ENCODE data around the gene FOXP1. TPM values are rescaled to one million over a fixed set of nuclear protein-coding genes. Genes with fewer than 3 reads are reported as not detected.

Gene FOXP1
- total RNA-seq, 1 donor from 2014 or later = 27.3 TPM

DNA sequence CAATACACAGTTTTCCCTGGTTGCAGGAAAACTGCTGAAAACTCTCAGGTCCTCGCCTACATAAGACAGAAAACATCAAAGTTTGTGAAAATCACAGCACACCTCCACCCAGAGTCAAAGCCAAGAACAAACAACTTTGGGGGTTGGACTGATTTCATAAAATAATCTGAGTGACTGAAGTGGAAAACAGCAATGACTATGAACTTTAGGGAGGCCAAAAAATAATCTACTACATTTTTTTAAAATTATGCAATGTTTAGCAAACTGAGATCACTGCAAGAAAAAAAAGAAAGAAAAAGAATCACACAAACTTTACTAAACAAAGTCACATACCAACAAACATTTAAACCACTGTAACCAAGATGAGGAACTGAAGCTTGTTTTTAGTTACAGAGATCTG is 15.9 kb upstream of the FOXP1 start:
- peaks cover 2% of the 10 kb centered on the region for H3K36me3 Mint-ChIP-seq
- no peaks in the 10 kb centered on the region for H3K9me3 ChIP-seq (ENCODE audit: low read depth)
- H3K27me3 ChIP-seq = no peaks in the 10 kb centered on the region
- H3F3A ChIP-seq (ENCODE audit: low read depth) = no peaks in the 10 kb centered on the region
- no peaks in the 10 kb centered on the region for H3K4me1 ChIP-seq
- no peak overlapping the region for H3K4me3 ChIP-seq
- H3K4me3 Mint-ChIP-seq = no peak overlapping the region
- no peak overlapping the region for H3K9ac ChIP-seq
- H3K9me3 Mint-ChIP-seq = no peaks in the 10 kb centered on the region
- DNase-seq (ENCODE audit: low spot score) = no peak
- H3K4me1 Mint-ChIP-seq = peaks cover 5% of the 10 kb centered on the region
- H2AFZ ChIP-seq (replicated peaks) = no peak overlapping the region
- H3K79me2 ChIP-seq (ENCODE audit: low read depth) = no peaks in the 10 kb centered on the region
- H3K27me3 Mint-ChIP-seq (ENCODE audit: insufficient read depth, low read depth) = no peaks in the 10 kb centered on the region
- TF ChIP-seq EZH2phosphoT487 (IDR thresholded peaks at IDR 0.05) (no peak), CTCF (IDR thresholded peaks at IDR 0.05) (no peak), EZH2 (IDR thresholded peaks at IDR 0.05) (no peak)
- H3K4me2 ChIP-seq = no peak overlapping the region
- no peaks in the 10 kb centered on the region for H4K20me1 ChIP-seq (ENCODE audit: low read depth)
- no peaks in the 10 kb centered on the region for H3K36me3 ChIP-seq
- no peak overlapping the region for H3K27ac ChIP-seq
- no peak overlapping the region for H3K27ac Mint-ChIP-seq

- H3K27ac Mint-ChIP-seq = no peak overlapping the region
- no peaks in the 10 kb centered on the region for H4K20me1 ChIP-seq (ENCODE audit: low read depth)
- peaks cover 2% of the 10 kb centered on the region for H3K36me3 Mint-ChIP-seq
- H3K27me3 Mint-ChIP-seq (ENCODE audit: insufficient read depth, low read depth) = no peaks in the 10 kb centered on the region
- H3K79me2 ChIP-seq (ENCODE audit: low read depth) = no peaks in the 10 kb centered on the region
- H3K9ac ChIP-seq = no peak overlapping the region
- TF ChIP-seq CTCF (IDR thresholded peaks at IDR 0.05) (no peak), EZH2phosphoT487 (IDR thresholded peaks at IDR 0.05) (no peak), EZH2 (IDR thresholded peaks at IDR 0.05) (no peak)
- H3K9me3 Mint-ChIP-seq = no peaks in the 10 kb centered on the region
- H3K4me3 ChIP-seq = no peak overlapping the region
- H3K27ac ChIP-seq = no peak overlapping the region
- no peaks in the 10 kb centered on the region for H3K27me3 ChIP-seq
- no peak overlapping the region for H3K4me2 ChIP-seq
- H3K4me3 Mint-ChIP-seq = no peak overlapping the region
- DNase-seq (ENCODE audit: low spot score) = no peak
- no peaks in the 10 kb centered on the region for H3F3A ChIP-seq (ENCODE audit: low read depth)
- H3K4me1 Mint-ChIP-seq = peaks cover 5% of the 10 kb centered on the region
- H2AFZ ChIP-seq (replicated peaks) = no peak overlapping the region
- H3K36me3 ChIP-seq = no peaks in the 10 kb centered on the region
- no peaks in the 10 kb centered on the region for H3K4me1 ChIP-seq
- H3K9me3 ChIP-seq (ENCODE audit: low read depth) = no peaks in the 10 kb centered on the region
Measured at GRCh38 chr3:71598292-71598691, 14.8 kb upstream of the FOXP1 start.

GRCh38 chr3:71597286-71597685 is 13.8 kb upstream of the FOXP1 start:
- Histone ChIP-seq H2AFZ (replicated peaks) (no peak overlapping the region), H3K4me3 (no peak overlapping the region), H3K79me2 (ENCODE audit: low read depth) (no peaks in the 10 kb centered on the region), H3K9ac (no peak overlapping the region), H3K4me2 (no peak overlapping the region), H3K36me3 (no peaks in the 10 kb centered on the region), H4K20me1 (ENCODE audit: low read depth) (no peaks in the 10 kb centered on the region), H3F3A (ENCODE audit: low read depth) (no peaks in the 10 kb centered on the region), H3K4me1 (no peaks in the 10 kb centered on the region), H3K27ac (no peak overlapping the region), H3K27me3 (no peaks in the 10 kb centered on the region), H3K9me3 (ENCODE audit: low read depth) (no peaks in the 10 kb centered on the region)
- Mint-ChIP-seq H3K4me1 (peaks cover 4% of the 10 kb centered on the region), H3K27ac (no peak overlapping the region), H3K27me3 (ENCODE audit: insufficient read depth, low read depth) (peaks cover under 1% of the 10 kb centered on the region), H3K36me3 (peaks cover 2% of the 10 kb centered on the region), H3K9me3 (no peaks in the 10 kb centered on the region), H3K4me3 (no peak overlapping the region)
- no peak for TF ChIP-seq EZH2 (IDR thresholded peaks at IDR 0.05)
- TF ChIP-seq CTCF (IDR thresholded peaks at IDR 0.05) = no peak
- no peak for TF ChIP-seq EZH2phosphoT487 (IDR thresholded peaks at IDR 0.05)
- no peak for DNase-seq (ENCODE audit: low spot score)

Measured in neural progenitor cell (in vitro differentiated cells).